PFSK-1 (cell line): ENCODE results near the gene IP6K1.

Source experiments
- FOXP2 ChIP-seq: optimal IDR thresholded peaks from 2 replicates; pipeline ENCODE3; 2011; ENCODE audit warnings: borderline replicate concordance, control low read depth, inconsistent platforms; ENCODE audit not compliant: insufficient read depth; ENCODE audit errors: extremely low read length, extremely low read depth
- POLR2AphosphoS5 ChIP-seq: IDR thresholded peaks from 2 replicates; pipeline ENCODE4 v1.6.1; 2012; ENCODE audit warnings: low read depth, mild to moderate bottlenecking, control low read depth, low read length, moderate library complexity
- REST ChIP-seq, 2 experiments: IDR thresholded peaks; 2 replicates each; pipeline versions ENCODE4 v1.6.1 to v1.8.0; 2011 to 2012; ENCODE audit warnings: low read depth in 2 of 2, low read length in 2 of 2, control low read depth in 1 of 2, inconsistent platforms in 1 of 2, mild to moderate bottlenecking in 1 of 2, moderate library complexity in 1 of 2; ENCODE audit not compliant: insufficient read depth in 1 of 2
- SIN3A ChIP-seq: IDR thresholded peaks from 2 replicates; pipeline ENCODE4 v1.6.1; 2012; ENCODE audit warnings: mild to moderate bottlenecking, low read length, moderate library complexity, borderline replicate concordance; ENCODE audit not compliant: insufficient read depth
- TAF1 ChIP-seq: IDR thresholded peaks from 2 replicates; pipeline ENCODE4 v1.6.1; 2012; ENCODE audit warnings: low read length, control low read depth, borderline replicate concordance; ENCODE audit not compliant: insufficient read depth

The IP6K1 gene

GRCh38 chr3:49812916-49813496 lies 26.7 kb upstream of the IP6K1 start:
- no peak for TF ChIP-seq REST (IDR thresholded peaks at IDR 0.05; ENCODE audit: insufficient read depth in 1 of 2, low read depth in 2 of 2, low read length in 2 of 2)
- TF ChIP-seq POLR2AphosphoS5, result no peak
- TF ChIP-seq FOXP2, result no peak
- TF ChIP-seq TAF1, result no peak
- TF ChIP-seq SIN3A, result no peak

DNA sequence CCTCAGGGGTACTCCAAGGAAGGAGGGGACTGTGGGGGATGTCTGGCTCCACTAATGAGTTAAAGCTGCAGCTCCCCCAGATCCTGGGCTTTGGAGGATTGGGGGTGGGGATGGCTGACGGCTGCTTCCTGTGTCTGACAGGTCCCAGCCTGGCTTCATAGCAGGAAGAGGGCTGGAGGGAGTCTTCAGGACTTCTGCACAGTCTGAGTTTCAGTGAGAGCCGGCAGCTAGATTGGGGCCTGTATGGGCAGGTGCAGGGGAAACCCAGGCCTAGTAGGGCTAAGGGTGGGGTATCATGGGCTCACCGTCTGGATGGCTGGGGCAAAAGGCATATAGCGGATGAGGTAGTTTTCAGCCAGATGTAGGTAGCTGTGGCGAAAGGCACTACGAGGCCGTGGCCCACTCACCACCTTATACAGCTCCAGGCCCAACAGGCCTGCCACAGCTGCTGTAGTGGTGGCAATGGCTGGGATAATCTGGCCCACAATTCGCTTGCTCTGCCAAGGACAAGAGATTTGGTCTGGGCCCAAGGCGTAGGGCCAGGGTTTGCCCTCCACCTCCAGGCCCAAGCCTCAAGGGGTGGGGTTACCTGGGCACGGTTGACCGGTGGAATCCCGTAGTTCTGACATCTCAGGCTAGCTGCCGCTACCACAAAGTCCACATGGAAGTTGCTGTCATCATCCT lies 21.2 kb upstream of the IP6K1 start:
- TF ChIP-seq TAF1 (no peak), SIN3A (no peak), POLR2AphosphoS5 (no peak; the same call in 1 of the 2 replicates), REST (IDR thresholded peaks at IDR 0.05; ENCODE audit: insufficient read depth in 1 of 2, low read depth in 2 of 2, low read length in 2 of 2) (no peak), FOXP2 (no peak)

GRCh38 chr3:49806850-49807249 lies 20.5 kb upstream of the IP6K1 start:
- no peak for TF ChIP-seq REST (IDR thresholded peaks at IDR 0.05; ENCODE audit: insufficient read depth in 1 of 2, low read depth in 2 of 2, low read length in 2 of 2)
- TF ChIP-seq POLR2AphosphoS5, result no peak
- TF ChIP-seq FOXP2, result no peak
- TF ChIP-seq TAF1, result no peak
- no peak for TF ChIP-seq SIN3A

- TF ChIP-seq POLR2AphosphoS5, result peak; percentile 22; the same call in 1 of the 2 replicates
- TF ChIP-seq SIN3A, result no peak
- no peak for TF ChIP-seq TAF1
- TF ChIP-seq REST (IDR thresholded peaks at IDR 0.05; ENCODE audit: insufficient read depth in 1 of 2, low read depth in 2 of 2, low read length in 2 of 2), result no peak
- no peak for TF ChIP-seq FOXP2
Measured at GRCh38 chr3:49805897-49806701, 19.8 kb upstream of the IP6K1 start.
